Left renal cortex interstitium (tissue), 4 donors: ENCODE data around the gene SFXN3. TPM values are rescaled to one million over a fixed set of nuclear protein-coding genes. Genes with fewer than 3 reads are reported as not detected.
A peak's percentile ranks its signal among the peaks of the same experiment; 100 is the strongest.

Source experiments
- DNase-seq, 4 donors: peaks; one replicate each; pipeline ENCODE4 v3.0.0-alpha.2; 2013; ENCODE audit warnings: low read depth in 4 of 4, low spot score in 2 of 4, missing footprints in 1 of 4
- polyA plus RNA-seq, 4 donors: library from polyadenylated mRNA; unstranded; fragments of 120-200 nt; gene quantifications; one replicate each; pipeline ENCODE4 v1.2.1, GENCODE V29; 2013; ENCODE audit not compliant: insufficient read length in 4 of 4

The SFXN3 gene
- polyA plus RNA-seq, 4 donors: 19.9 to 30.8 (median 25.2) TPM

- no peak for DNase-seq
These were observed 22.5 kb downstream of the SFXN3 start for GRCh38 chr10:101053516-101053915.

GRCh38 chr10:101054351-101054750 is 23.3 kb downstream of the SFXN3 start:
- no peak for DNase-seq

GRCh38 chr10:101054876-101055275 is 23.8 kb downstream of the SFXN3 start:
- DNase-seq: no peak

- no peak for DNase-seq
These were observed 24.4 kb downstream of the SFXN3 start for GRCh38 chr10:101055411-101055810.

GRCh38 chr10:101056365-101057151 is 25.5 kb downstream of the SFXN3 start:
- DNase-seq: no peak

- peak; percentile 65 to 99 (median 94) for DNase-seq
These were observed 29.3 kb downstream of the SFXN3 start for GRCh38 chr10:101060036-101060950.

GRCh38 chr10:101060951-101061623 is 30.1 kb downstream of the SFXN3 start:
- DNase-seq: peak in 3 of 4 donors; percentile 91 to 95 (median 92)

GRCh38 chr10:101061624-101062231 is 30.7 kb downstream of the SFXN3 start, which contains the start of gene KAZALD1:
Gene KAZALD1 (plus strand): TSS chr10:101061989. CDS start chr10:101062593, 604 bp downstream.
- DNase-seq: peak in 2 of 4 donors; percentile 79 to 86

- peak in 1 of 4 donors; percentile 46 for DNase-seq
These were observed 31.4 kb downstream of the SFXN3 start for GRCh38 chr10:101062232-101063049.

GRCh38 chr10:101063050-101063525 is 32.1 kb downstream of the SFXN3 start:
- DNase-seq: no peak

- no peak for DNase-seq
These were observed 32.7 kb downstream of the SFXN3 start for GRCh38 chr10:101063548-101064414.

GRCh38 chr10:101064415-101065030 is 33.5 kb downstream of the SFXN3 start:
- no peak for DNase-seq

GRCh38 chr10:101065481-101066145 is 34.6 kb downstream of the SFXN3 start:
- no peak for DNase-seq

GRCh38 chr10:101066146-101066895 is 35.3 kb downstream of the SFXN3 start:
- peak in 1 of 4 donors; percentile 36 for DNase-seq

- no peak for DNase-seq
These were observed 35.9 kb downstream of the SFXN3 start for GRCh38 chr10:101066896-101067355.

GRCh38 chr10:101067356-101068083 is 36.5 kb downstream of the SFXN3 start:
- DNase-seq: peak in 3 of 4 donors; percentile 65 to 85 (median 73)
